ENCODE data around the gene SLC25A14.

Gene SLC25A14

DNA sequence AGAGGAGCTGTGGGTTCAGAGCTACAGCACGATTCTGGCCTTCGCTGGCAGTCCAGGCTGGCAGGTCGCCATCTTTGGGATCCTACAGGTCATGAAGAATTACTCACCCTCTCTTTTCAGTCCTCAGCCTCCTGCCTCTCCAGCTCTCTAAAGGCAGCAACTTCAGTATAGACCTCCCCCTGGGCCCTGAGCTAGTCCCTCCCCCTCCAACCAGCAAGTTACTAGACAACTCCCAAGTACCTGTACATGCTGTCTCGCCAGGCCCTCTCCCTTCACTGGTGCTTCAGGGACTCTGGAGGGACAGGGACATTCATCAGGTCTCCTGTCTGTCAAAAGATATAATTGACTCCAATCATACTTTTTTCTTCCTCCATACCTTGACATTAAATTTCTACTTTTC is 45.8 kb downstream of the SLC25A14 start, which contains the start of gene GPR119:
Gene GPR119, minus strand, starts transcription at position 155 of the 400 bp plus-strand sequence. CDS start 227 bp downstream, outside the sequence.
- FAIRE-seq, result no peak

DNA sequence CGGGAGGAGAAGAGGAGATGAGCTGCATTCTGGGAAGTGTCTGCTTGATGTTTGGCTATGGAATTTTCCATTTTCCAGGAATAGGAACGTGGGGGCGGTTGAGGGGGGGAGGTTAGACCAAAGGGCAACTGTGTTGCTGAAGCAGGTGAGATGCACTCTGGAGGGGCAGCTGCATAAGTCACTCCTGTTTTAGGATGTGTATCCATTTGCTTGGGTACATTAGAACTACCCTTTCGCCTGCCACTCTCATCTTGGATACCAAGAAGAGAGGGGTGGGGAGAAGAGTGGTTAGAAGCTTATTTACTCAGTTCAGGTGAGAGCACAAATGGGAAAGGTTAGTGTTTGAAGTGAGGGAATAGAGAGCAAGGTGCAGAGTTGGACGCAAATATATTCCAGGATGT is 46.7 kb downstream of the SLC25A14 start:
- FAIRE-seq, result no peak

- FAIRE-seq, result no peak
Measured at GRCh38 chrX:130393451-130394074, 53.8 kb downstream of the SLC25A14 start.

DNA sequence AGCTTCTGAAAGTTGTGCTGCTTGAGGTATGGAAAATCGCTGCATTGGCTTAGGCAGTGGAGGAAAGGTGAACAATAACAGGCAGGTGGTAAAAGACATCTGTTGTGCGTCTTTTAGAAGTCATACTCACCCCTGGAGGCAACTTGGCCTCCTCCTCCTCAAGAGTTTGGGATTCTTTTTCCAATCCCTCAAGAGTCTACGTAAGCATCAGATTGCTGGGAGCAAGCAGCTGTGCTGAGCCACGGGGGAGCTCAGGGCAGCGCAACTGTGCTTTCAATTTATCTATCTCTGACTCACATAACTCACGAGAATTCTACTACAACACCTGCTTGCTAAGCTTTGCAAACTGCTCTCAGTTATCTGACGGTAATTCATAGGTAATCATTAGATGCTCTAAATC is 55.6 kb downstream of the SLC25A14 start:
- no peak for FAIRE-seq

DNA sequence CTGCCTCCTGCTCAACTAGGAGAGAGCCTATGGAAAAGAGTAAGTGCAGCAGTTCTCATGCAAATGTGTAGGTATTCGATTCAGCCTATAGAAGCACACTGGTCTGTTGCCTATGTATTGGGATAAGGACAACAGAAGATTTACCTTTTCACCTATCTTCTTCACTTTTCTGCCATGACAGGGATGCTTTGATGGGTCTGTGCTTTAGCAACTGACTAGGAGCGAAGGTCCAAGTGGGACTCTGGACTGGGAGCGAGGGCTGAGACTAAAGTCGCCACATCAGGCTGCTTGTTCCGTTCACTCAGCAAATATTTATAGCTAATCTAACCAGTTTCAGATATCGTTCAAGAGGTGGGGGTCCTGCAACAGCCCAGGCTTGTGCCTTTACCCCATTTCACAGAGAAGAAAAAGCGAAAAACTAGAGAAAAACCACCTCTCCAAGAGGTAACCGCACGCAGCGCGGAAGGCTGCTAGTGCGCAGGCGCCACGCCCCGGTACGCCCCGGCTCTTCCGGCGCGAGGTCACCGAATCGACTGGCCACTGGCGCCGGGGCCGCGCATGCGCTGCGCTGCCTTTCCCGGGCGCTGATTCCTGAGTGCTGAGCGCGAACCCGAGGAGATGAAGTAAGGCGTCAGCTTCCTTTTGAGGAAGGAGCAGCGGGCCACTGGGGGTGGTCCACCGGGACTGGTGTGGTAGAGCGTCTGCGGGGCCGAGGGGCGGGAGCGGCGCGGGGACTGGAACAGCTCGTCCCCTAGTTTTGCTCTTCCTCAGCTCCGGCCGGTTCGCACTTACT is 61.9 kb downstream of the SLC25A14 start, which contains the start of gene RBMX2:
Gene RBMX2, plus strand, starts transcription at position 573 of the 793 bp plus-strand sequence. Its CDS starts 46 bp downstream, at position 619.
- FAIRE-seq, result no peak

DNA sequence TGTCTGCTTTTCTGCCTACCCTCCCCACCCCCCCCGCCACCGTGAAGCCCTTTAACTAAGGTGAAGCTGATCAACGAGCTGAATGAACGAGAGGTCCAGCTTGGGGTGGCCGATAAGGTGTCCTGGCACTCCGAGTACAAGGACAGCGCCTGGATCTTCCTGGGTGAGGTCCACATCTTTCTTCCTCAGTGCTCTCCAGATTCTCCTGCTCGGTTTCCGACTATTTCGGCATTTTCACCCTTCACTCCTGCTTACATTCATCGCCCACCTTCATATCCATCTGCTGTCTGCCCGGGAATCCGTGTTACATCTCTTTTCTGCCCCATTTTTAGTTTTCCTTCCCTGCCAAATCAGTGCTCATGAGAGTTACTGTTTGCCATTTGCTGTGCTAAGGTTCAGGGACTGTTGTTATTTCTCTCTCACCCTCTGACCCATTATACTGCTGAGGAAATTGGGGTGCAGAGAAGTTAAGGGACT is 62.5 kb downstream of the SLC25A14 start:
- no peak for FAIRE-seq

- no peak for FAIRE-seq
Measured at GRCh38 chrX:130413415-130413814, 73.7 kb downstream of the SLC25A14 start.

DNA sequence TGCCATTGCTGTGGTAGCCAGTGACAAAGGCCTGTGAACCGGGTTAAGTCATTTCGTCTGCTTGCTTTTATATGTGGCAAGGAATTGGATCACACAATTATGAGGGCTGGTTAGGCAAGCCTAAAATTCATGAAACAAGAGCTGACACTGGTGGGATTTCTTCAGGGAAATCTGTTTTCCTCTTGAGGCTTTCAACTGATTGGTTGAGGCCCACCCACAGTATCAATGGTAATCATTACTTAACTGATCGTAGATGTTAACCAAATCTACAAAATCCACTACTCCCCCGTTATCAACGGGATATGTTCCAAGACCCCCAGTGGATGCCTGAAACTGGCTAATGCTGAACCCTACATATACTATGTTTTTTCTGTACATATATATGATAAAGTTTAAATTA is 75.1 kb downstream of the SLC25A14 start:
- no peak for FAIRE-seq

DNA sequence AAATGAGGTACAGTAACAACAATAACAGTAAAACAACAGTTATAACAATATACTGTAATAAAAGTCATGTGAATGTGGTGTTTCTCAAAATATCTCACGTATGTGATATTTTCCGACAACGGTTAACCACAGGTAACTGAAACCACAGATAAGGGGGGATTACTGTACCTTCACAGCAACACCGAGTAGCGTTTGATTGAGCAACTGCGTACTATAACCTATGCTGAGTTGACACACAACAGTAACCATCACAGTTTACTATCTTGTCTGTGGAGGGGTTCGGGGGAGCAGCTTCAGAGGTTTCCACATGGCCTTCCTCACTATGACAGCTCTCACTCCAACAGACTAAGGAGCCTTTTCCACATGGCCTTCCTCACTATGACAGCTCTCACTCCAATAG is 75.5 kb downstream of the SLC25A14 start:
- no peak for FAIRE-seq

DNA sequence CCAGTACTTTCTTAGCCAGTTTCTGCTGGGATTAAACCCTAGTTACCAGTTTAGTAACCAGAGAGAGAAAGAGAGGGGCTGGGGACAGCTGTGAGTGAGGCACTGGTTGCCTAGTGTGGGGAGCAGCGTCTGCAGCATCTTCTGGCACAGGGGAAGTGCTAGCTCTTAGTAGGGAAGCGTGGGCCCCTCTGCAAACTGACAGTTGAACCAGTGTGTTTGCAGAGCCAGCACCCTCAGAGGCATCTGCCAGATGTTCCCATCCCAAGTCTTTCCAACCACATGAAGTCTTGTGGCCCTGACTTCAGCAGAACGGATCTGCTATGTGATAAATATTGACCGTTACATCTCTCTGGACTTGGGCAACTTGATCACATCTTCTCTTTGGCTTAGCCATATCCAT is 77.1 kb downstream of the SLC25A14 start:
- no peak for FAIRE-seq

DNA sequence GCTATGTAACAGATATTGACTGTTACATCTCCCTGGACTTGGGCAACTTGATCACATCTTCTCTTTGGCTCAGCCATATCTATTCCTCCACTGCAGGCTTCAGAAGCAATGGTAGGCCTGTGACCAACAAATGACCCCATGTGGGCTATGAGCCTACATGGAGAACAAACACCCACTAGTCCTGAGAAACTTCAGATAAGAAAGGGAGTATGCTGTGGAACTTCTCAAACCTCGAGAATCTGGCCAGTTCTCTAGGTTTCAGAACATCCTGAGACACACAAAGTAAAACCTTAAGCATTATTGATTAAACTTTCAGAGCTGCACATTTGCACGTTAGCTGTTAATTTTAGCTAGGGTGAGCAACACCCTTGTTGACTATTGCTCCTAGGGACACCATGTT is 78.3 kb downstream of the SLC25A14 start:
- FAIRE-seq, result no peak

DNA sequence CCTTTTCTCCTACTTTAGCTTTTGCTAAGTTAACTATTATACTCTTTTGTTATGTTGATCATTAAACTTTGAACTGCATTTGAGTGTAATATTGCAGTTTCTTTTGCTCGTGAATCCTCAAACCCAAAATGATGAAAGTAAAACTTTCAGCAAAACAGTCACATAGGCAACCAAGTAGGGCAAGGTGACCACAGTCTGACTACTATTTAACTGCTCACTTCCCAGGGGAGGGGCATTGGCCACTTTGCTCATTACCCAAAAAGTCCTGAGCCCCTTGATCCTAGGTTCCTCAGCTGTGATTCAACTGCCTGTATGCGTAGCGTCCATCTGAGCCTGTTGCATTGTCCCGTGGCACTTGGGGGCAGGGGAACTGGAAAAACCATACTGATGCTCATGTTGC is 79.0 kb downstream of the SLC25A14 start:
- FAIRE-seq, result no peak

GRCh38 chrX:130419263-130419662 is 79.5 kb downstream of the SLC25A14 start:
- no peak for FAIRE-seq

All from TTC549 (cell line).